Transverse colon (tissue), 4 donors: Measurements from ENCODE around the gene RAPGEF4.

Experiments used
- EP300 ChIP-seq: sonication (generic); formaldehyde crosslinking; IDR thresholded peaks from one replicate; pipeline ENCODE4 v1.6.1; 2017; ENCODE audit warnings: antibody characterized with exemption, low read depth
- POLR2A ChIP-seq: fragments of 450-650 bp; IDR thresholded peaks from one replicate; pipeline ENCODE4 v1.6.1; 2016; ENCODE audit warnings: antibody characterized with exemption, mild to moderate bottlenecking, moderate library complexity
- POLR2AphosphoS5 ChIP-seq, 3 donors: sonication (generic); formaldehyde crosslinking; IDR thresholded peaks; one replicate each; pipeline ENCODE4 v1.6.1; 2016; ENCODE audit warnings: antibody characterized with exemption in 3 of 3
- TF ChIP-seq, protein P1 (sequence below), 5 experiments: fragments of 200-600 bp in 3 of 5; fragments of 450-650 bp in 2 of 5; sonication (generic) in 3 of 5; IDR thresholded peaks; 1 replicate in 2 of 5; 2 replicates in 3 of 5; pipeline ENCODE4 v1.5.1; 2016 to 2017; ENCODE audit warnings: antibody characterized with exemption in 5 of 5, inconsistent platforms in 3 of 5, mild to moderate bottlenecking in 2 of 5, moderate library complexity in 1 of 5

DNA sequence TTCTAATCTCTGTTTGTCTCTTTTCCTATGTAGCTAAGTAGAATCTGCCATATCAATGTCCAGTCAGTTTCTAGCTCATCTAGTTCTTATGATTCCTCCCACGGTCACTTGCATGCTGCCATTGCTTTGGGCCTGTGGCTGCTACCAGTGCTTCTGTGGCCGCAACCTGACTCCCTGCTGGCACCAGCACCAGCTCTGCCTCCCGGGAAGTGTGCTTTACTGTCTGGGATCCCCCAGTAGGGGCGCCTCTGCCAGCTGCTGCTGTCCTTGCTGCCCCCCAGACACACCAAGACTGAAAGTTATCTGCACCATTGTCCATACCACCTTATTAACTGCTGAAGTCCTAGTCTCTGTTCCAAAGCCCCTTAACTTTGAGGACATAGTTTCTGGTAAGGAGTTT lies 56.3 kb downstream of the RAPGEF4 start:
- TF ChIP-seq, protein P1, sequence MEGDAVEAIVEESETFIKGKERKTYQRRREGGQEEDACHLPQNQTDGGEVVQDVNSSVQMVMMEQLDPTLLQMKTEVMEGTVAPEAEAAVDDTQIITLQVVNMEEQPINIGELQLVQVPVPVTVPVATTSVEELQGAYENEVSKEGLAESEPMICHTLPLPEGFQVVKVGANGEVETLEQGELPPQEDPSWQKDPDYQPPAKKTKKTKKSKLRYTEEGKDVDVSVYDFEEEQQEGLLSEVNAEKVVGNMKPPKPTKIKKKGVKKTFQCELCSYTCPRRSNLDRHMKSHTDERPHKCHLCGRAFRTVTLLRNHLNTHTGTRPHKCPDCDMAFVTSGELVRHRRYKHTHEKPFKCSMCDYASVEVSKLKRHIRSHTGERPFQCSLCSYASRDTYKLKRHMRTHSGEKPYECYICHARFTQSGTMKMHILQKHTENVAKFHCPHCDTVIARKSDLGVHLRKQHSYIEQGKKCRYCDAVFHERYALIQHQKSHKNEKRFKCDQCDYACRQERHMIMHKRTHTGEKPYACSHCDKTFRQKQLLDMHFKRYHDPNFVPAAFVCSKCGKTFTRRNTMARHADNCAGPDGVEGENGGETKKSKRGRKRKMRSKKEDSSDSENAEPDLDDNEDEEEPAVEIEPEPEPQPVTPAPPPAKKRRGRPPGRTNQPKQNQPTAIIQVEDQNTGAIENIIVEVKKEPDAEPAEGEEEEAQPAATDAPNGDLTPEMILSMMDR (IDR thresholded peaks at IDR 0.05): no peak
- TF ChIP-seq POLR2A (no peak), EP300 (no peak), POLR2AphosphoS5 (IDR thresholded peaks at IDR 0.05) (no peak)
